Fibroblast of skin of abdomen (primary cell): ENCODE data around the gene ABCC4.
"Not testable (repeated sequence)": the region's sequence is repeated elsewhere in the genome, so short reads cannot be mapped to it uniquely, and the experiment has no call there.

Experiments used
- DNase-seq: peaks from one replicate; pipeline ENCODE4 v3.0.0-alpha.2; 2013

The ABCC4 gene

GRCh38 chr13:95226932-95227695 lies 74.1 kb downstream of the ABCC4 start:
- no peak for DNase-seq

- DNase-seq = no peak
These were observed 74.8 kb downstream of the ABCC4 start for GRCh38 chr13:95226476-95226875.

GRCh38 chr13:95226050-95226449 lies 75.2 kb downstream of the ABCC4 start:
- DNase-seq = no peak

GRCh38 chr13:95224064-95224463 lies 77.2 kb downstream of the ABCC4 start:
- no peak for DNase-seq

GRCh38 chr13:95222733-95223018 lies 78.6 kb downstream of the ABCC4 start:
- no peak for DNase-seq

- no peak for DNase-seq
These were observed 79.1 kb downstream of the ABCC4 start for GRCh38 chr13:95221971-95222732.

- DNase-seq = no peak
These were observed 80.6 kb downstream of the ABCC4 start for GRCh38 chr13:95220611-95221010.

GRCh38 chr13:95217920-95218830 lies 83.1 kb downstream of the ABCC4 start:
- DNase-seq = no peak

- no peak for DNase-seq
These were observed 85.1 kb downstream of the ABCC4 start for GRCh38 chr13:95216182-95216581.

- DNase-seq = no peak
These were observed 88.0 kb downstream of the ABCC4 start for GRCh38 chr13:95212983-95213850.

GRCh38 chr13:95209109-95209508 lies 92.1 kb downstream of the ABCC4 start:
- DNase-seq = no peak

- no peak for DNase-seq
These were observed 93.4 kb downstream of the ABCC4 start for GRCh38 chr13:95207769-95208366.

GRCh38 chr13:95206116-95206515 lies 95.1 kb downstream of the ABCC4 start:
- DNase-seq = no peak

- no peak for DNase-seq
These were observed 97.0 kb downstream of the ABCC4 start for GRCh38 chr13:95204231-95204765.

GRCh38 chr13:95201814-95202651 lies 99.2 kb downstream of the ABCC4 start:
- DNase-seq = peak; percentile 73

- DNase-seq = not testable (repeated sequence)
These were observed 100.8 kb downstream of the ABCC4 start for GRCh38 chr13:95200386-95200957.

GRCh38 chr13:95199896-95200295 lies 101.4 kb downstream of the ABCC4 start:
- DNase-seq = no peak

- DNase-seq = not testable (repeated sequence)
These were observed 102.6 kb downstream of the ABCC4 start for GRCh38 chr13:95198606-95199005.

GRCh38 chr13:95197548-95197947 lies 103.7 kb downstream of the ABCC4 start:
- no peak for DNase-seq

GRCh38 chr13:95195146-95195545 lies 106.1 kb downstream of the ABCC4 start:
- no peak for DNase-seq
